ENCODE measurements around the gene GAL3ST2. TPM values are rescaled to one million over a fixed set of nuclear protein-coding genes. Genes with fewer than 3 reads are reported as not detected.

The GAL3ST2 gene
- total and polyA plus RNA-seq, 2 of the 8 experiments (the other 6 are each of a cell fraction or from before 2014, with no cell fraction given): not detected

DNA sequence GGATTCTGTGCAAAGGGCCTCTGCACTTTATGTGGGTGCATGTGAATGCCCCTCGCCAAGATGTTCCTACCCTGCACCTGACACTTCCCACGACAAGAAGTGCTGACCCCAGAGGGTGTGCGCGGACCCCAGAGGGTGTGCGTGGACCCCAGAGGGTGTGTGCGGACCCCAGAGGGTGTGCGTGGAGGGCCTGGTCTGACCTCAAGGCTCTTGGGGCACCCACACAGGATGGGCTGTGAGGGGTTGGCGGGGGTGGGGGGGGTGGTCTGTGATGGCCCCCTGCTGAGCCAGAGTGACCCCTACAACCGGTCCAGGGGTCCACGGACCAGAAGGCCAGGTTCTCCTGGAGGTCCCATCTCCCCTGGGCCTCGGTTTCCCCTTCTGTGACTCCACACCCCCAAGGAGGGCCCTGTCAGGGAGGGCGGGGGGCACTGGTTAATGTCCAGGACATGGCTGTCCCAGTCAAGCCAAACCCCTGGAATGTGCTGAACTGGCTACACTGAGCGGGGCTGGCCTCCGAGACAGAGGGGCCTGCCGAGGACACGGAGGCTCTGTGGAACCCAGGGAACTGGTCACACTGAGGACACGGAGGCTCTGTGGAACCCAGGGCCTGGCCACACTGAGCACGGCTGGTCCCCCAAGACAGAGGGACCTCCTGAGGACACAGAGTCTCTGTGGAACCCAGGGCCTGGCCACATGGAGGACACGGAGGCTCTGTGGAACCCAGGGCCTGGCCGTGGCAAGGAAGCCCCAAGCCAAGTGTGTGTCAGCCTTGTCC is 35.5 kb downstream of the GAL3ST2 start:
- Histone ChIP-seq H3K27me3 (replicated peaks in 1 of 4; ENCODE audit: control insufficient read depth in 3 of 4, extremely low read depth in 1 of 4, insufficient read depth in 3 of 4, low read length in 3 of 4) (no peaks in the 10 kb centered on the region; a peak in 3 of 7 replicates), H3K23ac (ENCODE audit: insufficient read length) (no peak overlapping the region), H2BK15ac (ENCODE audit: low read length) (no peak overlapping the region), H2AK5ac (ENCODE audit: low read depth, low read length) (no peak overlapping the region), H3K4me1 (replicated peaks in 1 of 4; ENCODE audit: control insufficient read depth in 3 of 4, insufficient read depth in 4 of 4, low read length in 3 of 4) (peaks cover 0 to 9% (median 4%) of the 10 kb centered on the region in 4 experiments; a peak in 5 of 7 replicates), H3K4me3 (ENCODE audit: extremely low read depth in 1 of 4, insufficient read depth in 2 of 4, low read depth in 3 of 4, low read length in 4 of 4) (no peak overlapping the region), H4K91ac (replicated peaks; ENCODE audit: insufficient read length, low read length) (peak overlapping the region; percentile 54), H2BK120ac (replicated peaks; ENCODE audit: low read depth, low read length) (no peak overlapping the region), H3K9me3 (ENCODE audit: insufficient read depth in 2 of 2, low read depth in 1 of 2, low read length in 1 of 2) (no peaks in the 10 kb centered on the region), H3K4me2 (ENCODE audit: insufficient read depth in 1 of 2, low read depth in 2 of 2, low read length in 2 of 2) (no peak overlapping the region), H3K18ac (ENCODE audit: extremely low read depth, low read length) (no peak overlapping the region), H3K9ac (replicated peaks in 1 of 4; ENCODE audit: extremely low read depth in 1 of 4, low read depth in 3 of 4, low read length in 3 of 4) (no peak overlapping the region), H4K20me1 (replicated peaks in 1 of 2; ENCODE audit: control insufficient read depth in 1 of 2, insufficient read depth in 2 of 2, low read length in 2 of 2) (no peaks in the 10 kb centered on the region), H3K23me2 (ENCODE audit: low read depth, low read length) (no peaks in the 10 kb centered on the region), H2BK12ac (ENCODE audit: low read depth, low read length) (no peak overlapping the region), H4K5ac (ENCODE audit: insufficient read length, low read depth, low read length) (no peak overlapping the region), H2AFZ (ENCODE audit: low read length) (no peak overlapping the region), H3K36me3 (ENCODE audit: control insufficient read depth in 2 of 4, insufficient read depth in 4 of 4, low read length in 3 of 4) (no peaks in the 10 kb centered on the region), H4K8ac (ENCODE audit: extremely low read depth, insufficient read depth, low read length) (no peak overlapping the region; the same call in 1 of the 2 replicates), H2BK20ac (ENCODE audit: low read length) (no peak overlapping the region), H3K14ac (ENCODE audit: insufficient read length) (no peak overlapping the region), H3K56ac (replicated peaks; ENCODE audit: insufficient read length, low read depth, low read length) (no peak overlapping the region), H3K27ac (ENCODE audit: low read depth, low read length) (no peak overlapping the region), H3K4ac (replicated peaks; ENCODE audit: insufficient read length, low read depth, low read length) (no peak overlapping the region), H3K79me2 (ENCODE audit: control insufficient read depth in 1 of 2, insufficient read depth in 2 of 2, low read length in 2 of 2) (no peaks in the 10 kb centered on the region), H2BK5ac (ENCODE audit: low read depth, low read length) (no peak overlapping the region), H3K79me1 (ENCODE audit: low read depth, low read length) (no peaks in the 10 kb centered on the region)
- CTCF ChIA-PET (ENCODE audit: partially characterized antibody): interaction anchor here (0.6 to 1.8 kb wide), 4 partner anchors 15 to 66 kb away, joined by 3 to 6 read pairs (median 3); no protein-coding TSS in a partner anchor
- 83% methylated on average over 15 of the region's 20 CpGs; no CpG with 5 or more reads in 1 of the 2 experiments for WGBS, 2 experiments (ENCODE audit: extremely low coverage in 1 of 2, insufficient coverage in 1 of 2, insufficient read length in 1 of 2, insufficient replicate concordance in 2 of 2, low coverage in 1 of 2, low lambda C conversion rate in 2 of 2, missing lambda C conversion rate in 1 of 2)
- POLR2A ChIA-PET (ENCODE audit: partially characterized antibody): interaction anchor here (1.2 to 3.0 kb wide), 2 partner anchors 7 to 110 kb away, joined by 3 to 11 read pairs; partner anchors contain the start of gene ING5
- TF ChIP-seq POLR2A (IDR thresholded peaks at IDR 0.05; ENCODE audit: control extremely low read depth in 1 of 2, low read depth in 2 of 2, low read length in 2 of 2) (no peak), NANOG (IDR thresholded peaks at IDR 0.05; ENCODE audit: insufficient read depth, low read depth, low read length, poor library complexity, severe bottlenecking) (no peak), CREB1 (IDR thresholded peaks at IDR 0.05) (no peak)
- FAIRE-seq (no peak), DNase-seq (ENCODE audit: low read depth in 1 of 2, low spot score in 2 of 2) (no peak)

Data from H1 (cell line).